GM19467 (cell line): ENCODE measurements around the gene HDAC7.

Experiments used
- ATAC-seq: cut with Tn5 transposase; IDR thresholded peaks from one replicate; pipeline ENCODE4 v1.9.1; 2021; ENCODE audit warnings: mild to moderate bottlenecking, moderate library complexity; ENCODE audit not compliant: unreplicated experiment

HDAC7 gene

GRCh38 chr12:47736216-47736615 is 83.5 kb downstream of the HDAC7 start:
- no peak for ATAC-seq

DNA sequence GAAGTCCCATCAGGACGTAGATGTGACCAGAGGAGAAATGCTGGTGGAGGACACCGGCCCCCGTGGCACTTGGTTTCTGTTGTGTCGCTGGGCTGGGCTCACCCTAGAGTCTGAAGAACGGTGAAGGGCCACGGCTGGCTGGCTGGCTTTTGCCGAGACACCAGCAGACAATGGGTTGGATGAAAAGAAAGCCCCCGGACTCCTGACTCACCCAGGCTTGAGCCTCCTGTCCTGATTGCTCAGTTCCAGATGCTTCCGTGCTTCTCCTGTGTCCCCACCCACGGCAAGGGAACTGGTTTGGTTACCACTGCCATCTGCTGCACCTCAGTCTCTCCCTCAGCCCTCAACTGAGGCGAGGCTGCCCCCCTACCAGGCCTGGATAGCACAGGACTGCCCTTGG is 84.1 kb downstream of the HDAC7 start:
- ATAC-seq = no peak

GRCh38 chr12:47734725-47735480 is 84.8 kb downstream of the HDAC7 start:
- no peak for ATAC-seq

DNA sequence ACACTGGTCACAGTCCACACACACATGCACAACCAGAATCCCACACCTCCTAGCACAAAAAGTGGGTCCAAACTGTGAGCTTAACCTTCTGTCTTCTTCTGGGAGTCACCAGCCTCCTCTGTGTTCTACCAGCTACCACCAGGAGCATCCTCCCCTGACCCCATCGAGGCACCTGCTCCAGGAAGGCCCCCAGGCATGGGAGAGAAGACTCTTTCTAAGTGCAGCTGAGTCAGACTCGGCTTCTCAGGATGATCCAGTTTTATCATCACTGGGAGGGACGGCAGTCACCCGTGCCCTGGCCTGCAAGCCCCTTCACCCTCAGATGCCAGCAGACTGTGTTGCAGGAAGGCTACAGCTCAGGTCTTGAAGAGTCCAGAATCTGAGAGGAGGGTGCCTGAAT is 86.6 kb downstream of the HDAC7 start:
- ATAC-seq = no peak
